ENCODE data around the gene WNK2. TPM values are rescaled to one million over a fixed set of nuclear protein-coding genes. Genes with fewer than 3 reads are reported as not detected.

Gene WNK2
- total and polyA plus RNA-seq, 7 donors, result 8.1 to 58.8 (median 35.5) TPM

DNA sequence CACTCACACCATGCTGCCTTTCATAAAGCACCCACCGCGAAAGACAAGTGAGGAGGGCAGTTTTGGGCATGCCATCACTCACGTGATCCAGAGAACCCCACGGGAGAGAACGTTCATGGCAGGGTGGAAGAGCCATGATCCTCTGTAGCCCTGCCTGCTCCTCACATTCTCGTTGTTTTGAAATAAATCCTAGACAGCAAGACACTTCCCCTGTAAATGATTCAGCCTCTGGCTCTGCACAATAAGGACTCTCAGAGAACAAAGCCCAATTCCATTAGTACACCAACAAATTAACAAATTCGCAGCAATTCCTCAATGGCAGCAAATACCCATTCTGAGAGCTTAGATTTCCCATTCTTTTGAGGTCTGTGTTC, 71.5 kb downstream of the WNK2 start:
- Histone ChIP-seq H3K9me3 (no peaks in the 10 kb centered on the region), H3K4me1 (no peaks in the 10 kb centered on the region), H3K27me3 (ENCODE audit: insufficient read depth in 3 of 3, low read length in 2 of 3) (no peaks in the 10 kb centered on the region), H3K27ac (no peak overlapping the region), H3K4me3 (no peak overlapping the region), H3K36me3 (ENCODE audit: insufficient read depth in 1 of 2, low read depth in 1 of 2) (no peaks in the 10 kb centered on the region)
- DNase-seq (no peak), ATAC-seq (no peak)
- TF ChIP-seq, protein P1, sequence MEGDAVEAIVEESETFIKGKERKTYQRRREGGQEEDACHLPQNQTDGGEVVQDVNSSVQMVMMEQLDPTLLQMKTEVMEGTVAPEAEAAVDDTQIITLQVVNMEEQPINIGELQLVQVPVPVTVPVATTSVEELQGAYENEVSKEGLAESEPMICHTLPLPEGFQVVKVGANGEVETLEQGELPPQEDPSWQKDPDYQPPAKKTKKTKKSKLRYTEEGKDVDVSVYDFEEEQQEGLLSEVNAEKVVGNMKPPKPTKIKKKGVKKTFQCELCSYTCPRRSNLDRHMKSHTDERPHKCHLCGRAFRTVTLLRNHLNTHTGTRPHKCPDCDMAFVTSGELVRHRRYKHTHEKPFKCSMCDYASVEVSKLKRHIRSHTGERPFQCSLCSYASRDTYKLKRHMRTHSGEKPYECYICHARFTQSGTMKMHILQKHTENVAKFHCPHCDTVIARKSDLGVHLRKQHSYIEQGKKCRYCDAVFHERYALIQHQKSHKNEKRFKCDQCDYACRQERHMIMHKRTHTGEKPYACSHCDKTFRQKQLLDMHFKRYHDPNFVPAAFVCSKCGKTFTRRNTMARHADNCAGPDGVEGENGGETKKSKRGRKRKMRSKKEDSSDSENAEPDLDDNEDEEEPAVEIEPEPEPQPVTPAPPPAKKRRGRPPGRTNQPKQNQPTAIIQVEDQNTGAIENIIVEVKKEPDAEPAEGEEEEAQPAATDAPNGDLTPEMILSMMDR (IDR thresholded peaks at IDR 0.05), result no peak
- intact Hi-C loops (cut with DNase I), result no loop called here
- WGBS, 3 donors, result 75 to 83% (median 78%) methylated on average over 7 of the region's 7 CpGs

DNA sequence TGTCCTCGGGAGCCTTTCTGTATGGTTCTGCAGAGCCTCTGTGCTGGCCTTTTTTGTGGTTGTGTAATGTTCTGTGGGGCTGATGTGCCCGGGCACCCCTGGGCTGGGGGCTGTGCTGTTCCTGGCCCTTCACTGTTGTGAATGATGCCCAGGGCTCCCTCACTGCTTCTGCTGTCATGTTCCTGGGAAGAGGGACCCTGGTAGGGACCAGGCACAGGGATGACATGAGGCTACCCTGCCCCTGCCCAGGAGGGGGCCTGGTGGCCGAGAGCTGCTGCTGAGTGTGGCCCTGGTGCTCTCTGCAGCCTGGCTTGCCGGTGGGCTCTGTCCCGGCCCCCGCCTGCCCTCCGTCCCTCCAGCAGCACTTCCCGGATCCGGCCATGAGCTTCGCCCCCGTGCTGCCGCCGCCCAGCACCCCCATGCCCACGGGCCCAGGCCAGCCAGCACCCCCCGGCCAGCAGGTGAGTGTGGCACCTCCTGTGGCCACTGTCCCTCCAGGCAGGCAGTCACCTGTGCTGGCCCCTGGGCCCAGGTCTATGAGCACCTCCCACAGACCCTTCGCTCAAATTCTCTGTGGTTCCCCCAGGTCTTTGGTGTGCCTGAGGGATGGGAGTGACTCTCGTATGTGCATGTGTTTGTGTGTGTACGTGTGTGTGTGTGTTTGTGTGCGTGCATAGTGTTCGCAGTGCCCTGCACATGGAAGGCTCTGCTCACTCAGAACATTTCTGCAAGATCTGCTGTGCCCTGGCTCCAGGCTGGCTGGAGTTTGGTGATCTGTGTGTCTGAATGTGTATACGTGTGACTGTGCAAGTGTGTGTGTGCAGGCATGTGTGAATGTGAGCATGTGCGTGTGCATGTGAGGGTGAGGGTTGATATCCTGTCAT, 72.3 kb downstream of the WNK2 start:
- DNase-seq (peak in 1 of 2 donors; percentile 40), ATAC-seq (no peak)
- TF ChIP-seq, protein P1 (IDR thresholded peaks at IDR 0.05), result no peak
- Histone ChIP-seq H3K27me3 (ENCODE audit: insufficient read depth in 3 of 3, low read length in 2 of 3) (no peaks in the 10 kb centered on the region), H3K9me3 (no peaks in the 10 kb centered on the region), H3K4me1 (no peaks in the 10 kb centered on the region), H3K4me3 (no peak overlapping the region), H3K27ac (no peak overlapping the region), H3K36me3 (ENCODE audit: insufficient read depth in 1 of 2, low read depth in 1 of 2) (no peaks in the 10 kb centered on the region)
- intact Hi-C loops (cut with DNase I), result no loop called here
- WGBS, 3 donors, result 92 to 96% (median 94%) methylated on average over 21 to 22 of the region's 22 CpGs

DNA sequence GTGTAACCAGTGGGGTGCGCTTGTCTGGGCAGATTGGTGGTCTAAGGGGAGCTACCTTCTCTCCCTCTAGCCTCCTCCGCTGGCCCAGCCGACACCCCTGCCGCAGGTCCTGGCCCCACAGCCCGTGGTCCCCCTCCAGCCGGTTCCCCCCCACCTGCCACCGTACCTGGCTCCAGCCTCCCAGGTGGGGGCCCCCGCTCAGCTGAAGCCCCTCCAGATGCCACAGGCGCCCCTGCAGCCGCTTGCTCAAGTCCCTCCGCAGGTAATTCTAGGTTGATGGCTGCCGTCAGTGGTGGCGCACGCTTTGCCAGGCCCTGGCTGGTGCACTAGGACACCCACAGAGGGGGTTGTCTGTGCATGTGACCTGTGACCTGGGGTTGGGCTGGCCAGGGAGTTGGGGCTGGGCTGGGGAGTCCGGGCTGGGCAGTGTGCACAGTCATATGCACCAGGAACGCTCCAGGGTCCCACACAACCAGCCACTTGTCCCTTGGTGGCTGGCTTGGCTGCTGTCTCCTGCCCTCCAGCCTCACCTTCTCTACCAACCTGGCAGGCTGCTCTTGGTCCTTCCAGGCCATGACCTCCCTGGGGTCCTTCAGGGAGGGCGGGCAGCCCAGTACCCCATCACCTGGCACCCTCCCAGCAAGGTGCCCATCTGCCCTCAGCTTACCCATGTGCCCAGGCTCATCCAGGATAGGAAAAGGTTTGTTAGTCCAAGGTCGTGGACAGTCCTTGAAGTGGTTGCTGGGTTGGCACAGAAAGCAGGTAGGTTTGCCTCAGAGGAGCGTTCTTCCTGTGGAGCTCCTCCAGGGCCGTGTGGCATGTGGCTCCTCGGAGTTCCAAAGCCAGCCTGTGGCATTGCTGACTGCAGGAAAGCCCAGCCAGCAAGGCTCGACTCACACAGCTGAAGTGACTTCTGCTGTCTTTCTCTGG, 73.2 kb downstream of the WNK2 start:
- TF ChIP-seq, protein P1 (IDR thresholded peaks at IDR 0.05), result no peak
- Histone ChIP-seq H3K27me3 (ENCODE audit: insufficient read depth in 3 of 3, low read length in 2 of 3) (no peaks in the 10 kb centered on the region), H3K27ac (no peak overlapping the region), H3K4me1 (peaks cover under 1% of the 10 kb centered on the region), H3K36me3 (ENCODE audit: insufficient read depth in 1 of 2, low read depth in 1 of 2) (no peaks in the 10 kb centered on the region), H3K9me3 (no peaks in the 10 kb centered on the region), H3K4me3 (no peak overlapping the region)
- WGBS, 3 donors, result 76 to 83% (median 78%) methylated on average over 19 to 22 of the region's 22 CpGs
- intact Hi-C loops (cut with DNase I), result no loop called here
- peak in 3 of 4 donors; percentile 20 to 26 (median 24) for ATAC-seq
- peak in 1 of 2 donors; percentile 40 for DNase-seq

DNA sequence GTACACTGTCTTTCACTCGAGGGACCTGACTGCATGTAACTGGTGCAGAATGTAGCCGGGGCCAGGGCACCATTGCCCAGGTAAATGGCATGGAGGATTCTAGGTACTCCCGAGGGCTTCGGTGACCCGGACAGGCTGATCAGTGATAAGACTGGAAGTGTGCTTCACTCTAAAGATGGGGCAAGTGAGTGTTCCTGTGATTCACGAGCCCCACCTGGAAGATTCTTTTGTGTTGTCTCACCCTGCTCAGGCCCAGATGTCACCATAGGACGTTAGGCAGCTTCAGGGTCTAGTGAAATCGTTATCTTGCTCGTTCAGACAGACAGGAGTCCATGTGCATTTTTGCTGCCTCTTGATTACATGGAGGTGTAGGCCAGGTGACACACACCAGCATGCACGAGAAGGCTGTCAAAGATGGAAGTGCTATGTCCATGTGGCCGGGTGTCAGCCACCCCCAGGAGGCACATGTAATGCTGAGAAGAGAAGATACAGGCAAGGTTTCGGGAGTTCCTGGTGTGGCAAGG, 73.9 kb downstream of the WNK2 start:
- ATAC-seq (peak in 3 of 4 donors; percentile 5 to 58 (median 48)), DNase-seq (no peak)
- no peaks in the 10 kb centered on the region for H3K36me3 ChIP-seq (ENCODE audit: insufficient read depth in 1 of 2, low read depth in 1 of 2)
- intact Hi-C loops (cut with DNase I), result no loop called here
- H3K4me1 ChIP-seq, result peaks cover 8% of the 10 kb centered on the region
- H3K9me3 ChIP-seq, result no peaks in the 10 kb centered on the region
- H3K4me3 ChIP-seq, result no peak overlapping the region
- H3K27me3 ChIP-seq (ENCODE audit: insufficient read depth in 3 of 3, low read length in 2 of 3), result no peaks in the 10 kb centered on the region
- H3K27ac ChIP-seq, result no peak overlapping the region
- TF ChIP-seq, protein P1 (IDR thresholded peaks at IDR 0.05), result no peak
- 70 to 81% (median 78%) methylated on average over 12 of the region's 12 CpGs for WGBS, 3 donors

Data from psoas muscle (tissue), 8 donors.